SU-DHL-6 (cell line): Measurements from ENCODE around the gene HECW1.
"Not testable (repeated sequence)": the region's sequence is repeated elsewhere in the genome, so short reads cannot be mapped to it uniquely, and the experiment has no call there.

ENCODE experiments used
- H2AFZ ChIP-seq: fragments of 200-600 bp; sonication (generic); 2 replicates; pipeline ENCODE4 v1.6.1; 2014; ENCODE audit warnings: low read depth, mild to moderate bottlenecking, moderate library complexity, mixed read lengths, antibody characterized with exemption, low read length; ENCODE audit not compliant: severe bottlenecking
- H3F3A ChIP-seq: fragments of 200-600 bp; shearing (Covaris generic); 2 replicates; pipeline ENCODE4 v1.6.0; 2016; ENCODE audit warnings: antibody characterized with exemption, mild to moderate bottlenecking; ENCODE audit not compliant: insufficient read depth
- H3K27ac ChIP-seq: fragments of 200-600 bp; sonication (generic); 2 replicates; pipeline ENCODE4 v1.5.1; 2016; ENCODE audit warnings: low read depth, mild to moderate bottlenecking, low read length, moderate library complexity, mixed read lengths
- H3K27me3 ChIP-seq: fragments of 200-600 bp; sonication (generic), shearing (Covaris generic); 2 replicates; pipeline ENCODE4 v1.6.0; 2014; ENCODE audit warnings: mild to moderate bottlenecking, low read length
- H3K36me3 ChIP-seq: fragments of 200-600 bp; sonication (generic); 2 replicates; pipeline ENCODE4 v1.6.1; 2014; ENCODE audit warnings: mild to moderate bottlenecking, low read length, mixed read lengths
- H3K4me2 ChIP-seq: fragments of 300-600, 200-600 bp; shearing (Covaris generic), sonication (generic); 2 replicates; pipeline ENCODE4 v1.6.0; 2014; ENCODE audit warnings: low read length, low read depth, mild to moderate bottlenecking; ENCODE audit not compliant: poor library complexity, severe bottlenecking
- H3K4me3 ChIP-seq: fragments of 200-600 bp; sonication (generic); 2 replicates; pipeline ENCODE4 v1.5.1; 2014; ENCODE audit warnings: antibody characterized with exemption, low read length, mild to moderate bottlenecking, mixed read lengths; ENCODE audit not compliant: insufficient read depth, poor library complexity, severe bottlenecking
- H3K79me2 ChIP-seq: fragments of 200-600 bp; sonication (generic); 2 replicates; pipeline ENCODE4 v1.6.1; 2014; ENCODE audit warnings: mild to moderate bottlenecking, low read length, moderate library complexity; ENCODE audit not compliant: insufficient read depth
- H3K9ac ChIP-seq: fragments of 200-600 bp; sonication (generic); 2 replicates; pipeline ENCODE4 v1.7.0; 2014; ENCODE audit warnings: mild to moderate bottlenecking, low read length
- H3K9me2 ChIP-seq: fragments of 200-600 bp; sonication (generic); replicated peaks from 2 replicates; pipeline ENCODE4 v1.6.1; 2014; ENCODE audit warnings: low read length; ENCODE audit not compliant: insufficient read depth
- H3K9me3 ChIP-seq: fragments of 200-600 bp; sonication (generic); 2 replicates; pipeline ENCODE4 v1.6.1; 2014; ENCODE audit warnings: low read length, mixed read lengths; ENCODE audit not compliant: insufficient read depth
- H4K20me1 ChIP-seq: fragments of 200-600 bp; sonication (generic); 2 replicates; pipeline ENCODE4 v1.6.1; 2014; ENCODE audit warnings: low read depth, mild to moderate bottlenecking, antibody characterized with exemption, low read length, moderate library complexity, mixed read lengths
- CTCF ChIP-seq: fragments of 200-600 bp; sonication (generic); IDR thresholded peaks from one replicate; pipeline ENCODE4 v1.5.1; 2017; ENCODE audit warnings: antibody characterized with exemption, mild to moderate bottlenecking, low read length, moderate library complexity; ENCODE audit not compliant: insufficient read depth, poor library complexity, severe bottlenecking
- EZH2phosphoT487 ChIP-seq: fragments of 200-600 bp; sonication (generic), shearing (Covaris generic); conservative IDR thresholded peaks from 2 replicates; pipeline ENCODE4 v1.6.1; 2018; ENCODE audit warnings: mild to moderate bottlenecking, antibody characterized with exemption, low read length, moderate library complexity, mixed read lengths

The HECW1 gene

GRCh38 chr7:43485580-43485979 lies 373.1 kb downstream of the HECW1 start:
- H2AFZ ChIP-seq, result no peak overlapping the region
- H3K79me2 ChIP-seq, result no peaks in the 10 kb centered on the region
- H3K27ac ChIP-seq, result no peak overlapping the region
- H4K20me1 ChIP-seq, result no peaks in the 10 kb centered on the region
- no peak overlapping the region for H3K4me2 ChIP-seq
- no peaks in the 10 kb centered on the region for H3K27me3 ChIP-seq
- H3K9me2 ChIP-seq, result no peaks in the 10 kb centered on the region
- H3F3A ChIP-seq, result no peaks in the 10 kb centered on the region
- no peak for TF ChIP-seq EZH2phosphoT487
- no peak for TF ChIP-seq CTCF
- H3K9ac ChIP-seq, result no peak overlapping the region
- no peaks in the 10 kb centered on the region for H3K9me3 ChIP-seq
- H3K36me3 ChIP-seq, result no peaks in the 10 kb centered on the region
- H3K4me3 ChIP-seq, result no peak overlapping the region

GRCh38 chr7:43486008-43486407 lies 373.6 kb downstream of the HECW1 start:
- H3F3A ChIP-seq, H3K9me3 ChIP-seq, H3K4me3 ChIP-seq, H3K9me2 ChIP-seq, H2AFZ ChIP-seq, H4K20me1 ChIP-seq, H3K79me2 ChIP-seq, H3K27me3 ChIP-seq, H3K27ac ChIP-seq, H3K9ac ChIP-seq, H3K36me3 ChIP-seq, H3K4me2 ChIP-seq: not testable (repeated sequence)

GRCh38 chr7:43486634-43487033 lies 374.2 kb downstream of the HECW1 start:
- no peak overlapping the region for H3K9ac ChIP-seq
- H4K20me1 ChIP-seq, result no peaks in the 10 kb centered on the region
- H3K9me3 ChIP-seq, result no peaks in the 10 kb centered on the region
- no peaks in the 10 kb centered on the region for H3F3A ChIP-seq
- H3K9me2 ChIP-seq, result no peaks in the 10 kb centered on the region
- H2AFZ ChIP-seq, result no peak overlapping the region
- no peak overlapping the region for H3K4me3 ChIP-seq
- no peaks in the 10 kb centered on the region for H3K36me3 ChIP-seq
- TF ChIP-seq EZH2phosphoT487, result no peak
- TF ChIP-seq CTCF, result no peak
- no peak overlapping the region for H3K27ac ChIP-seq
- no peaks in the 10 kb centered on the region for H3K27me3 ChIP-seq
- H3K4me2 ChIP-seq, result no peak overlapping the region
- no peaks in the 10 kb centered on the region for H3K79me2 ChIP-seq

- Histone ChIP-seq H3K27ac (no peak overlapping the region), H3K9ac (no peak overlapping the region), H4K20me1 (no peaks in the 10 kb centered on the region), H3K4me3 (no peak overlapping the region), H3K4me2 (no peak overlapping the region), H3K79me2 (no peaks in the 10 kb centered on the region), H3K27me3 (no peaks in the 10 kb centered on the region), H3F3A (no peaks in the 10 kb centered on the region), H3K9me3 (no peaks in the 10 kb centered on the region), H2AFZ (no peak overlapping the region), H3K9me2 (no peaks in the 10 kb centered on the region), H3K36me3 (no peaks in the 10 kb centered on the region)
- no peak for TF ChIP-seq CTCF
Measured at GRCh38 chr7:43487731-43488073, 375.3 kb downstream of the HECW1 start.
